Suprapubic skin (tissue), 4 donors: ENCODE measurements around the gene SNRPA. TPM values are rescaled to one million over a fixed set of nuclear protein-coding genes. Genes with fewer than 3 reads are reported as not detected.
"Not testable (repeated sequence)": the region's sequence is repeated elsewhere in the genome, so short reads cannot be mapped to it uniquely, and the experiment has no call there.

Experiments
- DNase-seq, 2 donors: peaks; one replicate each; pipeline ENCODE4 v3.0.0-alpha.2; 2019; ENCODE audit warnings: low spot score in 2 of 2
- H3K27ac ChIP-seq: fragments of 200-600 bp; sonication (generic); one replicate; pipeline ENCODE4 v1.5.1; 2019
- H3K27me3 ChIP-seq: fragments of 200-600 bp; sonication (generic); one replicate; pipeline ENCODE4 v1.5.1; 2019
- H3K36me3 ChIP-seq: fragments of 200-600 bp; sonication (generic); one replicate; pipeline ENCODE4 v1.5.1; 2019
- H3K4me1 ChIP-seq: fragments of 200-600 bp; sonication (generic); one replicate; pipeline ENCODE4 v1.5.1; 2019
- H3K4me3 ChIP-seq: fragments of 200-600 bp; sonication (generic); one replicate; pipeline ENCODE4 v1.5.1; 2019; ENCODE audit warnings: mild to moderate bottlenecking
- H3K9me3 ChIP-seq: fragments of 200-600 bp; sonication (generic); one replicate; pipeline ENCODE4 v1.5.1; 2019
- EP300 ChIP-seq: sonication (generic); formaldehyde crosslinking; IDR thresholded peaks from one replicate; pipeline ENCODE4 v1.6.1; 2017; ENCODE audit warnings: antibody characterized with exemption
- POLR2A ChIP-seq, 2 donors: fragments of 450-650 bp; IDR thresholded peaks; one replicate each; pipeline ENCODE4 v1.6.1; 2017; ENCODE audit warnings: antibody characterized with exemption in 2 of 2, mild to moderate bottlenecking in 2 of 2, moderate library complexity in 2 of 2
- POLR2AphosphoS5 ChIP-seq, 3 donors: sonication (generic); formaldehyde crosslinking; IDR thresholded peaks; one replicate each; pipeline ENCODE4 v1.6.1; 2017; ENCODE audit warnings: antibody characterized with exemption in 3 of 3
- WGBS: methylation state at CpG from one replicate; pipeline ENCODE4 v1.1.5; 2018; 5-methylcytosine and 5-hydroxymethylcytosine counted together
- total RNA-seq, 4 donors: library from RNA; depleted of rRNA; stranded (reverse); fragments of >200 nt; gene quantifications; one replicate each; pipeline ENCODE4 v1.1.0, GENCODE V29; 2016
- TF ChIP-seq, protein P1 (sequence below), 2 donors: fragments of 200-600 bp in 1 of 2; fragments of 450-650 bp in 1 of 2; sonication (generic) in 1 of 2; IDR thresholded peaks; one replicate each; pipeline ENCODE4 v1.5.1; 2016 to 2019; ENCODE audit warnings: antibody characterized with exemption in 2 of 2, mild to moderate bottlenecking in 1 of 2, moderate library complexity in 1 of 2

The SNRPA gene
- total RNA-seq, 4 donors from 2014 or later = 49.6 to 52.2 (median 51.0) TPM

DNA sequence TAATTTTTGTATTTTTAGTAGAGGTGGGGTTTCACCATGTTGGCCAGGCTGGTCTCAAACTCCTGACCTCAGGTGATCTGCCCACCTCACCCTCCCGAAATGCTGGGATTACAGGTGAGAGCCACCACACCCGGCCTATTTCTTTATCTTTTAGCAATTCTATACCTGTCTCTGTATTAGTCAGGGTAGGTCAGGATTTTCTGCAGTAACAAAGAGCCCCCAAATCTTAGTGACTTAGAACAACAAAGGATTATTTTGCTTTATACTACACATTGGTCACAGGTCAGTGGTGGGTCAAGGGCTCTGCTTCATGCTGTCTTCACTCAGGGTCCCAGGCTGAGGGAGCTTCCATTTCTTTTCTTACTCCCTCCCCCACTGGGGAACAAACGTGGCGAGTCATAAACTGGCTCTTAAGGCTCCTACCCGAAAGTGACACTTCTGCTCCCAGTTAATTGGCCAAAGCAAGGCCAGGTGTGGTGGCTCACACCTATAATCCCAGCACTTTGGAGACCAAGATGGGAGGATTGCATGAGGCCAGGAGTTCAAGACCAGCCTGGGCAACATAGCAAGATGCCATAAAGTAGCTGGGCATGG is 27.2 kb upstream of the SNRPA start:
- DNase-seq = no peak
- Histone ChIP-seq H3K27ac (no peak overlapping the region), H3K27me3 (no peaks in the 10 kb centered on the region), H3K4me3 (no peak overlapping the region), H3K9me3 (no peaks in the 10 kb centered on the region), H3K36me3 (peaks cover 52% of the 10 kb centered on the region), H3K4me1 (peaks cover 40% of the 10 kb centered on the region)
- WGBS = 87% methylated on average over 5 of the region's 5 CpGs
- TF ChIP-seq POLR2AphosphoS5 (IDR thresholded peaks at IDR 0.05) (no peak), EP300 (no peak), POLR2A (IDR thresholded peaks at IDR 0.05) (no peak)
- TF ChIP-seq, protein P1, sequence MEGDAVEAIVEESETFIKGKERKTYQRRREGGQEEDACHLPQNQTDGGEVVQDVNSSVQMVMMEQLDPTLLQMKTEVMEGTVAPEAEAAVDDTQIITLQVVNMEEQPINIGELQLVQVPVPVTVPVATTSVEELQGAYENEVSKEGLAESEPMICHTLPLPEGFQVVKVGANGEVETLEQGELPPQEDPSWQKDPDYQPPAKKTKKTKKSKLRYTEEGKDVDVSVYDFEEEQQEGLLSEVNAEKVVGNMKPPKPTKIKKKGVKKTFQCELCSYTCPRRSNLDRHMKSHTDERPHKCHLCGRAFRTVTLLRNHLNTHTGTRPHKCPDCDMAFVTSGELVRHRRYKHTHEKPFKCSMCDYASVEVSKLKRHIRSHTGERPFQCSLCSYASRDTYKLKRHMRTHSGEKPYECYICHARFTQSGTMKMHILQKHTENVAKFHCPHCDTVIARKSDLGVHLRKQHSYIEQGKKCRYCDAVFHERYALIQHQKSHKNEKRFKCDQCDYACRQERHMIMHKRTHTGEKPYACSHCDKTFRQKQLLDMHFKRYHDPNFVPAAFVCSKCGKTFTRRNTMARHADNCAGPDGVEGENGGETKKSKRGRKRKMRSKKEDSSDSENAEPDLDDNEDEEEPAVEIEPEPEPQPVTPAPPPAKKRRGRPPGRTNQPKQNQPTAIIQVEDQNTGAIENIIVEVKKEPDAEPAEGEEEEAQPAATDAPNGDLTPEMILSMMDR (IDR thresholded peaks at IDR 0.05) = no peak

DNA sequence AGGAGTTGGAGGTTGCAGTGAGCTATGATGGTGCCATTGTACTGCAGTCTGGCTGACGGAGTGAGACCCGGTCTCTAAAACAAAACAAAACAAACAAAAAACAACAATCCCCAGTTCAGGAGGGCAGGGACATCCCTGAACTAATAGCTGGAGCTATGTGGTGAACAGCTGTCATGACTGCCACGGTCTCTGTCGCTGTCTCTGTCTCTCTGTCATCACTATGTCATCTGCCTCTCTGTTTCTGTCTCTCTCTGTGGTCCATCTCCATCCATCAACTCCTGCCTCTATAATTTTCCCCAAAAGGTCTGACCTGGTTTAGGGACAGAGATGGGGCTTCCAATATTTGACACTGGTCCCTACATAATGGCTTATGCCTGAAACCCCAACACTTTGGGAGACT is 26.7 kb upstream of the SNRPA start:
- 94% methylated on average over 4 of the region's 4 CpGs for WGBS
- Histone ChIP-seq H3K27ac (no peak overlapping the region), H3K36me3 (peaks cover 58% of the 10 kb centered on the region), H3K4me1 (peaks cover 40% of the 10 kb centered on the region), H3K27me3 (no peaks in the 10 kb centered on the region), H3K9me3 (no peaks in the 10 kb centered on the region), H3K4me3 (no peak overlapping the region)
- DNase-seq = no peak
- TF ChIP-seq EP300 = no peak

DNA sequence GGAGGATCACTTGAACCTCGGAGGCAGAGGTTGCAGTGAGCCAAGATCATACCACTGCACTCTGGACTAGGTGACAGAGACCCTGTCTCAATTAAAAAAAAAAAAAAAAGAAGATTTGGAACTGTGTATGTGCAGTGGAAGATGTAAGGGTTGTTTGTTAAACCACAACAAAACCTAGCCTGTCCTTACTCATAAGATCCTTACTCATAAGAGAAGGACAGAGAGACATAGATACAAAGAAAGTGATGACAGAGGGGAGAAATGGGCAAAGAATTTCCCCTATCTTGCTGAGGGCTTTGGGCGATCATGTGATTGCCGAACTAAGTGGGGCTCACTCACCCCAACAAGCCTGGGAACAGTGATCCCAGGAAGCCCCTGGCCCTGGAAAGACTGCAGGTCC is 26.1 kb upstream of the SNRPA start:
- Histone ChIP-seq H3K27ac (no peak overlapping the region), H3K4me1 (peaks cover 34% of the 10 kb centered on the region), H3K27me3 (no peaks in the 10 kb centered on the region), H3K4me3 (no peak overlapping the region), H3K36me3 (peaks cover 63% of the 10 kb centered on the region), H3K9me3 (no peaks in the 10 kb centered on the region)
- no peak for DNase-seq
- TF ChIP-seq, protein P1 (IDR thresholded peaks at IDR 0.05) = no peak
- TF ChIP-seq POLR2A (IDR thresholded peaks at IDR 0.05) (no peak), POLR2AphosphoS5 (IDR thresholded peaks at IDR 0.05) (no peak), EP300 (no peak)
- WGBS = 100% methylated on average over 3 of the region's 3 CpGs

DNA sequence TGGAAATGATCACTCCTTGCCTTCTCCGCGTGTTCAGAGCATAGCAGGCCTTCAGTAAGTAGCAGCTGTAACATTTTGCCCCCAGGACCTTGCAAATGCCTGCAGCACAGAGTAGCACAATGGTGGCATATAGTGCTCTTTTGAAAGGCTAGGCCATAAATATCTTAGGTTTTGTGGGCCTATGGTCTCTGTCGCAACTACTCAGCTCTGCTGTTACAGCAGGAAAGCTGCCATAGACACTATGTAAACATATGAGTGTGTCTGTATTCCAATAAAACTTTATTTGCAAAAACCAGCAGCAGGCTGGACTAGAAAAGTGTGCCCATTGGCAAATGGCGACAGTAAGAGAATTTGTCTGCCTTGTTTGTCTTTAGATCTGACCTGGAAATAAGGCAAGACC is 24.7 kb upstream of the SNRPA start:
- no peak overlapping the region for H3K4me3 ChIP-seq
- WGBS = 96% methylated on average over 4 of the region's 4 CpGs
- no peaks in the 10 kb centered on the region for H3K27me3 ChIP-seq
- peaks cover 78% of the 10 kb centered on the region for H3K36me3 ChIP-seq
- H3K9me3 ChIP-seq = no peaks in the 10 kb centered on the region
- H3K4me1 ChIP-seq = peaks cover 20% of the 10 kb centered on the region
- no peak overlapping the region for H3K27ac ChIP-seq
- DNase-seq = no peak
- TF ChIP-seq POLR2AphosphoS5 (IDR thresholded peaks at IDR 0.05) = no peak
- TF ChIP-seq, protein P1 (IDR thresholded peaks at IDR 0.05) = no peak
- TF ChIP-seq POLR2A (IDR thresholded peaks at IDR 0.05) = no peak
- TF ChIP-seq EP300 = no peak

DNA sequence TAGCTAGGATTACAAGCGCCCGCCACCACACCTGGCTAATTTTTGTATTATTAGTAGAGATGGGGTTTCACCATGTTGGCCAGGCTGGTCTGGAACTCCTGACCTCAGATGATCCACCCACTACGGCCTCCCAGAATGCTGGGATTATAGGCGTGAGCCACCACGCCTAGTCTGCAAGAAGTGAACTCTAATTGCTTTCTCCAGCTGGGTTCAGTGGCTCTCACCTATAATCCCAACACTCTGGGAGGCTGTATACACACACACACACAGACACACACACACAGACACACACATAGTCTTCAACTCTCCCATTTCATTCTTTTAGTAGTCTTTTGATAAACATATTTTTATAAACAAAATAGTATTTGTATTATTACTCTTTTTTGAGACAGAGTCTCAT is 20.9 kb upstream of the SNRPA start:
- not testable (repeated sequence) for H3K9me3 ChIP-seq, H3K27ac ChIP-seq, H3K27me3 ChIP-seq, H3K4me1 ChIP-seq, H3K4me3 ChIP-seq, DNase-seq
- WGBS = 92% methylated on average over 5 of the region's 5 CpGs
- H3K36me3 ChIP-seq = peaks cover 100% of the 10 kb centered on the region

DNA sequence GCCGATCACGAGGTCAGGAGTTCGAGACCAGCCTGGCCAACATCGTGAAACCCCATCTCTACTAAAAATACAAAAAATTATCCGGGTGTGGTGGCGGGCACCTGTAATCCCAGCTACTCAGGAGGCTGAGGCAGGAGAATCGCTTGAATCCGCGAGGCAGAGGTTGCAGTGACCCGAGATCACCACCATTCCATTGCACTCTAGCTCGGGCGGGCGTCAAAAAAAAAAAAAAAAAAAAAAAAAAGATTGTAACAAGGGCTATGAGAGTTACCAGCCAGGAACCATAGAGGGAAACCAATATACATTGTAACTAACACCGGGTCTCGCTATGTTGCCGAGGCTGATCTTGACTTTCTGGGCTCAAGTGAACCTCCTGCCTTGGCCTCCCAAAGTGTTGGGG is 18.7 kb upstream of the SNRPA start:
- not testable (repeated sequence) for H3K27me3 ChIP-seq, H3K9me3 ChIP-seq, H3K4me1 ChIP-seq, H3K27ac ChIP-seq, H3K4me3 ChIP-seq, DNase-seq
- 93% methylated on average over 16 of the region's 16 CpGs for WGBS
- H3K36me3 ChIP-seq = peaks cover 97% of the 10 kb centered on the region

DNA sequence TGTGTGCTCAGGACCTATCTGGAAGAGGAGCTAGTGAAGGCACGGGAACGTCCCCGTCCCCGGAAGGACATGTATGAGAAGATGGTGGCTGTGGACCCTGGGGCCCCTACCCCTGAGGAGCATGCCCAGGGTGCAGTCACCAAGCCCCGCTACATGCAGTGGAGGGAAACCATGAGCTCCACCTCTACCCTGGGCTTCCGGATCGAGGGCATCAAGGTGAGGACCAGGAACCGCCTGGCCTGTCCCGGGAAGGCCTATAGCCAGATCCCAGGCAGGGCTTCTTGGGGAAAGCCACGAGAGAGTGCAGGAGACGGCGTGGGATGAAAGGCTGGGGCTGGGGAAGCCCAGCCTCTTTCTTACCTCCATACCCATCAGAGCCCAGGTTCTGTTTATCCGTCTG is 17.9 kb upstream of the SNRPA start:
- DNase-seq = no peak
- Histone ChIP-seq H3K36me3 (peaks cover 97% of the 10 kb centered on the region), H3K4me3 (no peak overlapping the region), H3K4me1 (peaks cover 5% of the 10 kb centered on the region), H3K27me3 (no peaks in the 10 kb centered on the region), H3K9me3 (no peaks in the 10 kb centered on the region), H3K27ac (no peak overlapping the region)
- 94% methylated on average over 13 of the region's 13 CpGs for WGBS
- TF ChIP-seq, protein P1 (IDR thresholded peaks at IDR 0.05) = no peak
- no peak for TF ChIP-seq EP300
- no peak for TF ChIP-seq POLR2A (IDR thresholded peaks at IDR 0.05)
- TF ChIP-seq POLR2AphosphoS5 (IDR thresholded peaks at IDR 0.05) = no peak
